ENCODE data around the gene MTG2.
"Not testable (repeated sequence)": the region's sequence is repeated elsewhere in the genome, so short reads cannot be mapped to it uniquely, and the experiment has no call there.

MTG2 gene

GRCh38 chr20:62145688-62146018 is 37.2 kb upstream of the MTG2 start:
- Histone ChIP-seq H3K36me3 (peaks cover 37% of the 10 kb centered on the region), H3K27me3 (no peaks in the 10 kb centered on the region), H3K9ac (no peak overlapping the region), H3K4me3 (no peak overlapping the region), H3K4me1 (peaks cover 36% of the 10 kb centered on the region), H3K27ac (no peak overlapping the region), H4K20me1 (peaks cover 94% of the 10 kb centered on the region), H3K9me3 (no peaks in the 10 kb centered on the region), H3K4me2 (peak overlapping the region; percentile 96)
- TF ChIP-seq Cebpa-rat (IDR thresholded peaks at IDR 0.05) = no peak

GRCh38 chr20:62146019-62146755 is 36.6 kb upstream of the MTG2 start:
- Histone ChIP-seq H3K4me1 (peaks cover 31% of the 10 kb centered on the region), H3K27ac (no peak overlapping the region), H3K4me3 (no peak overlapping the region), H3K4me2 (peak overlapping the region; percentile 96), H3K36me3 (peaks cover 37% of the 10 kb centered on the region), H3K9ac (no peak overlapping the region), H3K9me3 (no peaks in the 10 kb centered on the region), H4K20me1 (peaks cover 94% of the 10 kb centered on the region), H3K27me3 (no peaks in the 10 kb centered on the region)
- no peak for TF ChIP-seq Cebpa-rat (IDR thresholded peaks at IDR 0.05)

GRCh38 chr20:62147125-62147524 is 35.7 kb upstream of the MTG2 start:
- H3K36me3 ChIP-seq = peaks cover 42% of the 10 kb centered on the region
- no peak overlapping the region for H3K9ac ChIP-seq
- H3K9me3 ChIP-seq = peaks cover 3% of the 10 kb centered on the region
- H4K20me1 ChIP-seq = peaks cover 94% of the 10 kb centered on the region
- peaks cover 22% of the 10 kb centered on the region for H3K4me1 ChIP-seq
- no peaks in the 10 kb centered on the region for H3K27me3 ChIP-seq
- H3K4me3 ChIP-seq = no peak overlapping the region
- no peak for TF ChIP-seq Cebpa-rat (IDR thresholded peaks at IDR 0.05)
- H3K4me2 ChIP-seq = no peak overlapping the region
- H3K27ac ChIP-seq = no peak overlapping the region

- Histone ChIP-seq H3K27me3 (no peaks in the 10 kb centered on the region), H3K9me3 (peaks cover 7% of the 10 kb centered on the region), H3K27ac (no peak overlapping the region), H3K4me3 (no peak overlapping the region), H3K36me3 (peaks cover 46% of the 10 kb centered on the region), H3K4me1 (peaks cover 22% of the 10 kb centered on the region), H3K9ac (no peak overlapping the region), H4K20me1 (peaks cover 94% of the 10 kb centered on the region), H3K4me2 (no peak overlapping the region)
- TF ChIP-seq Cebpa-rat (IDR thresholded peaks at IDR 0.05) = no peak
These were observed 35.3 kb upstream of the MTG2 start for GRCh38 chr20:62147528-62147927.

GRCh38 chr20:62148383-62148782 is 34.4 kb upstream of the MTG2 start:
- H3K9ac ChIP-seq, H3K4me3 ChIP-seq, H3K27ac ChIP-seq, H3K4me2 ChIP-seq, H3K27me3 ChIP-seq: not testable (repeated sequence)
- Histone ChIP-seq H3K36me3 (peaks cover 55% of the 10 kb centered on the region), H4K20me1 (peaks cover 97% of the 10 kb centered on the region), H3K9me3 (peaks cover 16% of the 10 kb centered on the region), H3K4me1 (peaks cover 22% of the 10 kb centered on the region)

- no peak overlapping the region for H3K27ac ChIP-seq
- H3K9me3 ChIP-seq = peaks cover 19% of the 10 kb centered on the region
- TF ChIP-seq Cebpa-rat (IDR thresholded peaks at IDR 0.05) = no peak
- no peaks in the 10 kb centered on the region for H3K27me3 ChIP-seq
- no peak overlapping the region for H3K9ac ChIP-seq
- no peak overlapping the region for H3K4me2 ChIP-seq
- peaks cover 100% of the 10 kb centered on the region for H4K20me1 ChIP-seq
- H3K36me3 ChIP-seq = peaks cover 60% of the 10 kb centered on the region
- H3K4me3 ChIP-seq = no peak overlapping the region
- peaks cover 22% of the 10 kb centered on the region for H3K4me1 ChIP-seq
These were observed 33.9 kb upstream of the MTG2 start for GRCh38 chr20:62148908-62149314.

- H4K20me1 ChIP-seq = peaks cover 100% of the 10 kb centered on the region
- H3K27ac ChIP-seq = no peak overlapping the region
- H3K27me3 ChIP-seq = no peaks in the 10 kb centered on the region
- peaks cover 19% of the 10 kb centered on the region for H3K9me3 ChIP-seq
- TF ChIP-seq Cebpa-rat (IDR thresholded peaks at IDR 0.05) = no peak
- no peak overlapping the region for H3K9ac ChIP-seq
- peaks cover 68% of the 10 kb centered on the region for H3K36me3 ChIP-seq
- peaks cover 24% of the 10 kb centered on the region for H3K4me1 ChIP-seq
- no peak overlapping the region for H3K4me2 ChIP-seq
- no peak overlapping the region for H3K4me3 ChIP-seq
These were observed 33.1 kb upstream of the MTG2 start for GRCh38 chr20:62149532-62150309.

- no peak overlapping the region for H3K4me3 ChIP-seq
- H3K9me3 ChIP-seq = peaks cover 19% of the 10 kb centered on the region
- H3K4me2 ChIP-seq = no peak overlapping the region
- TF ChIP-seq Cebpa-rat (IDR thresholded peaks at IDR 0.05) = no peak
- H4K20me1 ChIP-seq = peaks cover 100% of the 10 kb centered on the region
- peaks cover 70% of the 10 kb centered on the region for H3K36me3 ChIP-seq
- peaks cover 24% of the 10 kb centered on the region for H3K4me1 ChIP-seq
- H3K27ac ChIP-seq = no peak overlapping the region
- H3K27me3 ChIP-seq = no peaks in the 10 kb centered on the region
- H3K9ac ChIP-seq = no peak overlapping the region
These were observed 32.6 kb upstream of the MTG2 start for GRCh38 chr20:62150310-62150575.

GRCh38 chr20:62151225-62151624 is 31.6 kb upstream of the MTG2 start:
- H3K9me3 ChIP-seq = peaks cover 19% of the 10 kb centered on the region

GRCh38 chr20:62151835-62152364 is 30.9 kb upstream of the MTG2 start:
- Histone ChIP-seq H3K4me2 (no peak overlapping the region), H3K4me3 (no peak overlapping the region), H3K36me3 (peaks cover 60% of the 10 kb centered on the region), H3K9me3 (peaks cover 19% of the 10 kb centered on the region), H4K20me1 (peaks cover 100% of the 10 kb centered on the region), H3K4me1 (peaks cover 27% of the 10 kb centered on the region), H3K27ac (no peak overlapping the region), H3K9ac (no peak overlapping the region), H3K27me3 (no peaks in the 10 kb centered on the region)
- no peak for TF ChIP-seq Cebpa-rat (IDR thresholded peaks at IDR 0.05)

More at GRCh38 chr20:62151225-62151624, 31.6 kb upstream of the MTG2 start:
- H3K27ac ChIP-seq = no peak overlapping the region
- peaks cover 24% of the 10 kb centered on the region for H3K4me1 ChIP-seq
- H3K4me2 ChIP-seq = no peak overlapping the region
- H3K27me3 ChIP-seq = no peaks in the 10 kb centered on the region
- no peak overlapping the region for H3K4me3 ChIP-seq
- no peak overlapping the region for H3K9ac ChIP-seq
- H4K20me1 ChIP-seq = peaks cover 100% of the 10 kb centered on the region
- no peak for TF ChIP-seq Cebpa-rat (IDR thresholded peaks at IDR 0.05)
- peaks cover 60% of the 10 kb centered on the region for H3K36me3 ChIP-seq

Data from BLaER1 (cell line).